PFSK-1 (cell line): ENCODE results near the gene URAD.

Source experiments
- FOXP2 ChIP-seq: optimal IDR thresholded peaks from 2 replicates; pipeline ENCODE3; 2011; ENCODE audit warnings: borderline replicate concordance, control low read depth, inconsistent platforms; ENCODE audit not compliant: insufficient read depth; ENCODE audit errors: extremely low read length, extremely low read depth
- POLR2AphosphoS5 ChIP-seq: IDR thresholded peaks from 2 replicates; pipeline ENCODE4 v1.6.1; 2012; ENCODE audit warnings: low read depth, mild to moderate bottlenecking, control low read depth, low read length, moderate library complexity
- REST ChIP-seq, 2 experiments: IDR thresholded peaks; 2 replicates each; pipeline versions ENCODE4 v1.6.1 to v1.8.0; 2011 to 2012; ENCODE audit warnings: low read depth in 2 of 2, low read length in 2 of 2, control low read depth in 1 of 2, inconsistent platforms in 1 of 2, mild to moderate bottlenecking in 1 of 2, moderate library complexity in 1 of 2; ENCODE audit not compliant: insufficient read depth in 1 of 2
- SIN3A ChIP-seq: IDR thresholded peaks from 2 replicates; pipeline ENCODE4 v1.6.1; 2012; ENCODE audit warnings: mild to moderate bottlenecking, low read length, moderate library complexity, borderline replicate concordance; ENCODE audit not compliant: insufficient read depth
- TAF1 ChIP-seq: IDR thresholded peaks from 2 replicates; pipeline ENCODE4 v1.6.1; 2012; ENCODE audit warnings: low read length, control low read depth, borderline replicate concordance; ENCODE audit not compliant: insufficient read depth

Gene URAD

GRCh38 chr13:27960362-27961226 lies 27.9 kb downstream of the URAD start:
- TF ChIP-seq SIN3A (no peak), TAF1 (no peak), REST (IDR thresholded peaks at IDR 0.05; ENCODE audit: insufficient read depth in 1 of 2, low read depth in 2 of 2, low read length in 2 of 2) (no peak), POLR2AphosphoS5 (no peak), FOXP2 (no peak)

- no peak for TF ChIP-seq REST (IDR thresholded peaks at IDR 0.05; ENCODE audit: insufficient read depth in 1 of 2, low read depth in 2 of 2, low read length in 2 of 2)
- no peak for TF ChIP-seq FOXP2
- no peak for TF ChIP-seq TAF1
- no peak for TF ChIP-seq POLR2AphosphoS5
- no peak for TF ChIP-seq SIN3A
Observed at GRCh38 chr13:27959976-27960361, 28.5 kb downstream of the URAD start.

- TF ChIP-seq SIN3A: no peak
- TF ChIP-seq TAF1: no peak
- TF ChIP-seq FOXP2: no peak
- no peak for TF ChIP-seq POLR2AphosphoS5
- no peak for TF ChIP-seq REST (IDR thresholded peaks at IDR 0.05; ENCODE audit: insufficient read depth in 1 of 2, low read depth in 2 of 2, low read length in 2 of 2)
Observed at GRCh38 chr13:27956576-27957300, 31.8 kb downstream of the URAD start.

- no peak for TF ChIP-seq SIN3A
- TF ChIP-seq POLR2AphosphoS5: no peak
- no peak for TF ChIP-seq FOXP2
- no peak for TF ChIP-seq TAF1
- TF ChIP-seq REST (IDR thresholded peaks at IDR 0.05; ENCODE audit: insufficient read depth in 1 of 2, low read depth in 2 of 2, low read length in 2 of 2): no peak
Observed at GRCh38 chr13:27955014-27955591, 33.4 kb downstream of the URAD start.
